Neural cell (in vitro differentiated cells): ENCODE measurements around the gene DPEP1. TPM values are rescaled to one million over a fixed set of nuclear protein-coding genes. Genes with fewer than 3 reads are reported as not detected.

ENCODE experiments used
- H2AFZ ChIP-seq: fragments of 200-600, 300-800 bp; sonication (generic), shearing (Covaris generic); 2 replicates; pipeline ENCODE4 v1.6.0; 2014; ENCODE audit warnings: low read depth, mild to moderate bottlenecking, antibody characterized with exemption, low read length, moderate library complexity
- H3F3A ChIP-seq: fragments of 200-600 bp; shearing (Covaris generic); 2 replicates; pipeline ENCODE4 v1.6.1; 2016; ENCODE audit warnings: mild to moderate bottlenecking, moderate library complexity, mixed read lengths, antibody characterized with exemption, low read length; ENCODE audit not compliant: insufficient read depth, poor library complexity, severe bottlenecking
- H3K27ac ChIP-seq: fragments of 200-600, 300-800 bp; sonication (generic), shearing (Covaris generic); 2 replicates; pipeline ENCODE4 v1.5.1; 2014; ENCODE audit warnings: mild to moderate bottlenecking, low read length, moderate library complexity
- H3K27me3 ChIP-seq: fragments of 300-800, 200-600 bp; sonication (generic), shearing (Covaris generic); 2 replicates; pipeline ENCODE4 v1.6.0; 2014; ENCODE audit warnings: mild to moderate bottlenecking, low read depth, low read length, moderate library complexity; ENCODE audit not compliant: insufficient read depth
- H3K36me3 ChIP-seq: fragments of 300-800, 200-600 bp; sonication (generic), shearing (Covaris generic); 2 replicates; pipeline ENCODE4 v1.5.1; 2014; ENCODE audit warnings: mild to moderate bottlenecking, antibody characterized with exemption, low read length, moderate library complexity; ENCODE audit not compliant: insufficient read depth
- H3K4me2 ChIP-seq: fragments of 300-800, 200-600 bp; sonication (generic), shearing (Covaris generic); 2 replicates; pipeline ENCODE4 v1.6.0; 2014; ENCODE audit warnings: mild to moderate bottlenecking, low read length
- H3K4me3 ChIP-seq: fragments of 300-800, 200-600 bp; sonication (generic), shearing (Covaris generic); 2 replicates; pipeline ENCODE4 v1.5.1; 2014; ENCODE audit warnings: mild to moderate bottlenecking, low read length, moderate library complexity
- H3K79me2 ChIP-seq: fragments of 200-600 bp; shearing (Covaris generic); replicated peaks from 2 replicates; pipeline ENCODE4 v1.6.0; 2014; ENCODE audit warnings: mild to moderate bottlenecking, low read length, moderate library complexity; ENCODE audit not compliant: insufficient read depth
- H3K9ac ChIP-seq: fragments of 300-800, 200-600 bp; sonication (generic), shearing (Covaris generic); 2 replicates; pipeline ENCODE4 v1.6.1; 2016; ENCODE audit warnings: mild to moderate bottlenecking, low read length, mixed read lengths
- H3K9me2 ChIP-seq: fragments of 200-600 bp; shearing (Covaris generic); 2 replicates; pipeline ENCODE4 v1.6.1; 2016; ENCODE audit warnings: mild to moderate bottlenecking, low read length, mixed read lengths; ENCODE audit not compliant: insufficient read depth
- H3K9me3 ChIP-seq: fragments of 200-600, 300-800 bp; sonication (generic), shearing (Covaris generic); 2 replicates; pipeline ENCODE4 v1.6.1; 2016; ENCODE audit warnings: mild to moderate bottlenecking, mixed run types, low read length, moderate library complexity, mixed read lengths
- H4K20me1 ChIP-seq: fragments of 200-600 bp; shearing (Covaris generic); 2 replicates; pipeline ENCODE4 v1.6.1; 2016; ENCODE audit warnings: mild to moderate bottlenecking, mixed run types; ENCODE audit not compliant: insufficient read depth
- CTCF ChIP-seq: fragments of 450-650 bp; IDR thresholded peaks from 2 replicates; pipeline ENCODE4 v1.5.1; 2014; ENCODE audit warnings: antibody characterized with exemption, mild to moderate bottlenecking, moderate library complexity; ENCODE audit not compliant: poor library complexity, severe bottlenecking
- EP300 ChIP-seq: fragments of 450-650 bp; conservative IDR thresholded peaks from 2 replicates; pipeline ENCODE4 v1.6.1; 2014; ENCODE audit warnings: antibody characterized with exemption, mild to moderate bottlenecking, moderate library complexity; ENCODE audit not compliant: poor library complexity, severe bottlenecking
- EZH2 ChIP-seq: fragments of 200-600, 300-800 bp; shearing (Covaris generic), sonication (generic); IDR thresholded peaks from 2 replicates; pipeline ENCODE4 v1.6.1; 2014; ENCODE audit warnings: antibody characterized with exemption, low read length, borderline replicate concordance, mild to moderate bottlenecking; ENCODE audit not compliant: insufficient read depth, poor library complexity, severe bottlenecking
- MXI1 ChIP-seq: fragments of 450-650 bp; conservative IDR thresholded peaks from 2 replicates; pipeline ENCODE4 v1.6.1; 2014; ENCODE audit warnings: antibody characterized with exemption, mild to moderate bottlenecking; ENCODE audit not compliant: poor library complexity, severe bottlenecking
- POLR2AphosphoS5 ChIP-seq: IDR thresholded peaks from 2 replicates; pipeline ENCODE4 v1.6.1; 2012
- RAD21 ChIP-seq: fragments of 450-650 bp; conservative IDR thresholded peaks from 2 replicates; pipeline ENCODE4 v1.6.1; 2014; ENCODE audit warnings: antibody characterized with exemption, mild to moderate bottlenecking, moderate library complexity
- REST ChIP-seq: IDR thresholded peaks from 2 replicates; pipeline ENCODE4 v1.6.1; 2012; ENCODE audit warnings: borderline replicate concordance
- SMC3 ChIP-seq: fragments of 450-650 bp; conservative IDR thresholded peaks from 2 replicates; pipeline ENCODE4 v1.6.1; 2014; ENCODE audit warnings: antibody characterized with exemption, mild to moderate bottlenecking, moderate library complexity; ENCODE audit not compliant: poor library complexity
- TAF1 ChIP-seq: IDR thresholded peaks from 2 replicates; pipeline ENCODE4 v1.6.1; 2012; ENCODE audit warnings: low read depth
- polyA plus RNA-seq: library from polyadenylated mRNA; depleted of rRNA; stranded (reverse); fragments of >200 nt; gene quantifications from 2 replicates; pipeline ENCODE4 v1.2.3, GENCODE V29; 2014

The DPEP1 gene
- polyA plus RNA-seq, 1 donor from 2014 or later: 0.33 TPM

- no peaks in the 10 kb centered on the region for H3K79me2 ChIP-seq
- H3K9me2 ChIP-seq: no peaks in the 10 kb centered on the region
- no peak overlapping the region for H3K9ac ChIP-seq
- H3K4me3 ChIP-seq: no peak overlapping the region
- H3K27ac ChIP-seq: no peak overlapping the region
- no peaks in the 10 kb centered on the region for H3F3A ChIP-seq
- H3K27me3 ChIP-seq: peaks cover 41% of the 10 kb centered on the region
- H2AFZ ChIP-seq: no peak overlapping the region
- no peaks in the 10 kb centered on the region for H4K20me1 ChIP-seq
- H3K36me3 ChIP-seq: no peaks in the 10 kb centered on the region
- no peak overlapping the region for H3K4me2 ChIP-seq
- H3K9me3 ChIP-seq: no peaks in the 10 kb centered on the region
- TF ChIP-seq POLR2AphosphoS5 (no peak), REST (no peak), SMC3 (no peak), MXI1 (no peak), RAD21 (no peak), TAF1 (no peak), CTCF (no peak), EZH2 (no peak), EP300 (no peak)
Observed at GRCh38 chr16:89572073-89572484, 41.4 kb upstream of the DPEP1 start.

GRCh38 chr16:89572485-89573205 is 40.8 kb upstream of the DPEP1 start:
- H3K4me2 ChIP-seq: no peak overlapping the region
- no peak overlapping the region for H3K4me3 ChIP-seq
- H3K9me3 ChIP-seq: no peaks in the 10 kb centered on the region
- H3F3A ChIP-seq: no peaks in the 10 kb centered on the region
- H4K20me1 ChIP-seq: no peaks in the 10 kb centered on the region
- TF ChIP-seq RAD21 (no peak), EZH2 (no peak), MXI1 (no peak), REST (no peak), POLR2AphosphoS5 (no peak), EP300 (no peak), CTCF (no peak), SMC3 (no peak), TAF1 (no peak)
- peaks cover 44% of the 10 kb centered on the region for H3K27me3 ChIP-seq
- H3K36me3 ChIP-seq: no peaks in the 10 kb centered on the region
- H3K9ac ChIP-seq: no peak overlapping the region
- H3K79me2 ChIP-seq: no peaks in the 10 kb centered on the region
- no peak overlapping the region for H3K27ac ChIP-seq
- H3K9me2 ChIP-seq: no peaks in the 10 kb centered on the region
- H2AFZ ChIP-seq: no peak overlapping the region
